Activated CD4-positive, alpha-beta T cell treated with anti-CD3 and anti-CD28 coated beads, Interleukin-2, amount 10 ng/mL, durations not matched to agents 7 days and 5 days (primary cell): Measurements from ENCODE around the gene PDS5B. TPM values are rescaled to one million over a fixed set of nuclear protein-coding genes. Genes with fewer than 3 reads are reported as not detected.

Source experiments
- CTCF ChIA-PET: fragments of 350-600 bp; sonication (Branson Sonifier 250); formaldehyde crosslinking; loops from one replicate; lab custom pipeline; 2021; ENCODE audit warnings: antibody characterized with exemption; lab: Charles Lee
- POLR2A ChIA-PET: fragments of 350-600 bp; sonication (Branson Sonifier 250); formaldehyde crosslinking; loops from one replicate; lab custom pipeline; 2021; ENCODE audit warnings: antibody characterized with exemption; lab: Charles Lee
- DNase-seq: peaks from one replicate; pipeline ENCODE4 v3.0.0-alpha.2; 2020
- H3K27ac Mint-ChIP-seq: one replicate; pipeline ENCODE4 v1.8.0; 2021; ENCODE audit warnings: mild to moderate bottlenecking, moderate library complexity, mixed read lengths
- H3K27me3 Mint-ChIP-seq: one replicate; pipeline ENCODE4 v1.8.0; 2021; ENCODE audit warnings: mixed read lengths
- H3K36me3 Mint-ChIP-seq: one replicate; pipeline ENCODE4 v1.8.0; 2021; ENCODE audit warnings: low read depth, mixed read lengths
- H3K4me1 Mint-ChIP-seq: one replicate; pipeline ENCODE4 v1.8.0; 2021; ENCODE audit warnings: mixed read lengths
- H3K4me3 Mint-ChIP-seq: one replicate; pipeline ENCODE4 v1.8.0; 2021; ENCODE audit warnings: mild to moderate bottlenecking, moderate library complexity, mixed read lengths
- H3K9me3 Mint-ChIP-seq: one replicate; pipeline ENCODE4 v1.8.0; 2021; ENCODE audit warnings: mixed read lengths
- total RNA-seq, 2 experiments: library from RNA; stranded (reverse); gene quantifications; one replicate each; pipeline ENCODE4 v1.2.3, GENCODE V29; 2021

Gene PDS5B
- total RNA-seq, 2 experiments from 2014 or later = 77.6 to 92.3 TPM

DNA sequence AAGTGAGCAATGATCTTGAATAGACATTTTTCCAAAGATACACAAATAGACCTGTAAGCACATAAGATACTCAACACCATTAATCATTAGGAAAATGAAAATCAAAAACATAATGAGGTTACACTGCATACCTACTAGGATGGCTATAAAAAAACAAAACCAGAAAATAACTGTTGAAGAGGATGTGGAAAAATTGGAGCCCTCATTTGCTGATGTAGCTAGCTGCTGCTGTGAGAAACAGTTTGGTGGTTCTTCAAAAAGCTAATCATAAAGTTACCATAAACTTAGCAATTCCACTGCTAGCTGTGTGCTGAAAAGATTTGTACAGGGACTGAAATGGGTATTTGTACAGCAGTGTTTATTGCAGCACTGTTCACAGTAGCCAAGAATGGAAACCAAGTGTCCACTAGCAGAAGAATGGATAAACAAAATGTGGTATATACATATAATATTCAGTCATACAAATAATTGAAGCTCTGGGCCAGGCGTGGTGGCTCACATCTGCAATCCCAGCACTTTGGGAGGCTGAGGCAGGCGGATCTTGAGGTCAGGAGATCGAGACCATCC, 46.2 kb downstream of the PDS5B start:
- Mint-ChIP-seq H3K27ac (no peak overlapping the region), H3K36me3 (peaks cover 23% of the 10 kb centered on the region), H3K4me3 (no peak overlapping the region), H3K4me1 (peaks cover 24% of the 10 kb centered on the region), H3K27me3 (no peaks in the 10 kb centered on the region), H3K9me3 (peaks cover 2% of the 10 kb centered on the region)
- no peak for DNase-seq
- ChIA-PET POLR2A (no interaction called here), CTCF (interaction anchor here (1.0 to 1.3 kb wide), 3 partner anchors 10 to 43 kb away, joined by 3 to 4 read pairs (median 3); no protein-coding TSS in a partner anchor)

DNA sequence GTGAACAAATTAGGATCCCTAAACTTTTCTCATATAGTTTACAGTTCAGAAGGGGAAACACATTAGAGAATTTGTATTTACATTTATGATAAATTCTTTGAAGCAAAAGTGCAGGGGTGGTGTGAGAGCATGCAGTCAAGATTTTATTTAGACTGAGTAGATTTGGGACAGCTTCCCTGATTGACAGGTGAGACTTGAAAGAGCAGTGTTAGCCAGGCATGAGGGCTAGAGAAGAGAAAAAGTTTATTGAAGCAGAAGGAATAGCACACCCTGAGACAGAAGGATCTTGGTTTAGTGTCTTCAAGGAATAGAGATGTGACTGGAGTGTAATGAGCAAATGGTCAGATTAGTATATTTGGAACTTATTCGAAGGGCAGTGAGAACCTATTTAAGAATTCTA, 50.5 kb downstream of the PDS5B start:
- no peak for DNase-seq
- ChIA-PET CTCF (interaction anchor here (3.2 kb wide), 1 partner anchor 51 kb away, joined by 13 read pairs; the partner anchor contains the start of gene PDS5B), POLR2A (no interaction called here)
- no peak overlapping the region for H3K4me3 Mint-ChIP-seq
- peaks cover 22% of the 10 kb centered on the region for H3K4me1 Mint-ChIP-seq
- H3K27me3 Mint-ChIP-seq = no peaks in the 10 kb centered on the region
- H3K27ac Mint-ChIP-seq = no peak overlapping the region
- peaks cover under 1% of the 10 kb centered on the region for H3K36me3 Mint-ChIP-seq
- no peaks in the 10 kb centered on the region for H3K9me3 Mint-ChIP-seq

DNA sequence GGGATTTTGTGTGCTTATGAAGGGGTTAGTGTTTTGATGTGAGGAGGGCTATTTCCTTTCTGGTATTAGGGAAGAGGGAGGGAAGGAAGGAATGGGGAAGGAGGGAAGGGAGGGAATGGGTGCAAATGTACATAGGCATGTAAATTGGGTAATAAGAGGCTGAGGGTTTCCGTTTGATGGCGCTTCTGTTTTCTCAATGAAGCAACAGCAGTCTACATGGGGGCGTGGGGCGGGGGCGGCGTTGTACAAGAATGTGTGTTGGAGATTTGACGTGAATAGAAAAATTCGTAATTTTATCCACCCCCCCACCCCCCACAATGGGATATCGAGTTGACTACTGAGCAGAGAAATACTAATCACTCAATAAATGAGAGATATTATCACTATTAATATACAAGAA, 52.5 kb downstream of the PDS5B start:
- H3K4me3 Mint-ChIP-seq = no peak overlapping the region
- H3K9me3 Mint-ChIP-seq = no peaks in the 10 kb centered on the region
- no peak overlapping the region for H3K27ac Mint-ChIP-seq
- POLR2A ChIA-PET = no interaction called here
- CTCF ChIA-PET = no interaction called here
- no peaks in the 10 kb centered on the region for H3K36me3 Mint-ChIP-seq
- peaks cover 30% of the 10 kb centered on the region for H3K4me1 Mint-ChIP-seq
- DNase-seq = no peak
- no peaks in the 10 kb centered on the region for H3K27me3 Mint-ChIP-seq

DNA sequence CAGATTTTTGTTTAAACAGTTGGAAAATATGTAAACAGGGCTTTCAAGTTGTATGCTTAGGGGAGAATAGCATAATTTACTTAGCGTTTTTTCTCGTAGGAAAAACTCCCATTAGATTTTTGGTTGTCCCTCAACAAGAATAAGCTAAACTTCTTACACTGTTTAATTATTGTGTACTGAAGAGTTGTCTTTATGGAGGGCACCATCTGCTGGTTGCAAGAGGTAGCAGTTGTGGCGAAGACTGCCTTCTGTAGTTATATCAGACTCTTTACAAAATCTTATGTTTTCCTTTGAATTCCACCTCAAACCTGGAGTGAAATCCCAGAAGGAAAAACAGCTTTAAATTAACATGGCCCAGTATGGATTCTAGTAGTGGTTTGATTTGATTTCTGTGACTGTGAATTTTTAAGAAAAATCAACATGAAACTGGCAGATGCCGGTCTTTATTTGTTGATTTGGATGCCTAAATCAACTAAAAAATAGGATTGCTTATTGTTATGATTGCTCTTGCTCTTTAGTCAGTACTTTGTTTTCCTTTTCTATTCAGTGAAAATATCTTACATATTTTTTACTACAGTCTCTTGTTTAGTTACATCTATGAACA, 53.4 kb downstream of the PDS5B start:
- no peak overlapping the region for H3K4me3 Mint-ChIP-seq

DNA sequence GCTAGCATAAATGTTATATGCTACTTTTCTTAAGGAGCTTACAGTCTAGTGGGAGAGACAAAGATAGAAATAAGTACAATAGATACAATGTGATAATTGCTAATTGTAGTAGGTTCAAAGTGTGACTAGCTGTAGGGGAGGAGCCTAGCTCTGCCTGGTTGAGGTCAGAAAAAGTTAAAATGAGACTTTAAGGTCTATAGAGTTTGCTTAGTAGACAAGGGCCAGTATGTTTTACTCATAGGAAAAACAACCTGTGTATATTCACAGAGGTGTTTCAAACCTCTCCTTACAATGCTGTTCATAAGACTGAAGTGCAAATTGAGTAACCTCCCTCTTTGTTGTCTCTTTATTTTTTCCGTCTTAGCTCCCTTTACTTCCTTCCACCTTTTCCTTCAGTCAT, 56.1 kb downstream of the PDS5B start:
- POLR2A ChIA-PET = interaction anchor here (0.9 kb wide), 1 partner anchor 55 kb away, joined by 3 read pairs; no protein-coding TSS in a partner anchor
- CTCF ChIA-PET = interaction anchor here (0.8 to 1.7 kb wide), 10 partner anchors 8 to 733 kb away, joined by 3 to 13 read pairs (median 3); partner anchors contain the start of gene PDS5B
- Mint-ChIP-seq H3K27ac (no peak overlapping the region), H3K9me3 (no peaks in the 10 kb centered on the region), H3K4me3 (no peak overlapping the region), H3K27me3 (no peaks in the 10 kb centered on the region), H3K4me1 (peaks cover 55% of the 10 kb centered on the region), H3K36me3 (no peaks in the 10 kb centered on the region)
- DNase-seq = no peak

More for the DNA sequence above, 53.4 kb downstream of the PDS5B start:
- Mint-ChIP-seq H3K27ac (no peak overlapping the region), H3K36me3 (no peaks in the 10 kb centered on the region), H3K9me3 (no peaks in the 10 kb centered on the region), H3K27me3 (no peaks in the 10 kb centered on the region), H3K4me1 (peaks cover 32% of the 10 kb centered on the region)
- peak; percentile 66 for DNase-seq
- CTCF ChIA-PET = interaction anchor here (0.6 to 1.0 kb wide), 3 partner anchors 50 to 385 kb away, joined by 3 to 9 read pairs (median 4); partner anchors contain the start of gene PDS5B
- POLR2A ChIA-PET = no interaction called here

DNA sequence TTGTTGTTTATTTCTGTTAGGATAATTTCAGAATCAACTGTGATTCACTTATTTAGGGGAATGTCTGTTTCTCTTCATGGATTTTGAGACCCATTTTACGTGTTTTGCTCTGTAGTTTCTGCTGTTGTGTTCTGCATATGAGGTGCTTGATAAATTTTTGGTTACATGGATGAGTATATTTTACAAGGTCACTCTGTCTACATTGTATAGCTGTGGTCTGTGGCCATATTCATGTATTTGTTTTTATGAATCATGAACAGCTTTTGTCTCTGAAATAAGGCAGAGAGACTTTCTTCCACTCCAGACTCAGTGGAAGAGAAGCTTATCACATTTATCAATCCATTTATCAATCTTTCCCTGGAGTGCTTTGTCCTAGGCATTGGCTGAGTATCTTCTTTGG, 56.6 kb downstream of the PDS5B start:
- no peak for DNase-seq
- POLR2A ChIA-PET = no interaction called here
- CTCF ChIA-PET = interaction anchor here (1.2 to 1.7 kb wide), 7 partner anchors 9 to 733 kb away, joined by 3 to 13 read pairs (median 3); partner anchors contain the start of gene PDS5B
- Mint-ChIP-seq H3K9me3 (no peaks in the 10 kb centered on the region), H3K27ac (no peak overlapping the region), H3K36me3 (no peaks in the 10 kb centered on the region), H3K27me3 (no peaks in the 10 kb centered on the region), H3K4me1 (peaks cover 58% of the 10 kb centered on the region), H3K4me3 (no peak overlapping the region)

DNA sequence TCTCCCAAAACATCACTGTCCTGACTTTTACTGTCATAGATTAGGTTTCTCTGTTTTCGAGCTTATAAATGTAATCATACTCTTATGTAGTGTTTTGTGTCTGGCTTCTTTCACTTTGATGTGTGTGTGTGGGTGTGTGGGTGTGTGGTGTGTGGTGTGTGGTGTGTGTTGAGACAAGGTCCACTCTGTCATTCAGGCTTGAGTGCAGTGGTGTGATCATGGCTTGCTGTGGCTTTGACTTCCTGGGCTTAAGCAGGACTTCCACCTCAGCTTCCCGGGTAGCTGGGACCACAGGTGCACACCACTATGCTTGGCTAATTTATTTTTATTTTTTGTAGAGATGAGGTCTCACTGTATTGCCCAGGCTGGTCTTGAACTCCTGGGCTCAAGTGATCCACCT, 59.6 kb downstream of the PDS5B start:
- Mint-ChIP-seq H3K27me3 (no peaks in the 10 kb centered on the region), H3K36me3 (peaks cover 3% of the 10 kb centered on the region), H3K9me3 (no peaks in the 10 kb centered on the region), H3K27ac (no peak overlapping the region), H3K4me3 (no peak overlapping the region), H3K4me1 (peaks cover 68% of the 10 kb centered on the region)
- peak; percentile 14 for DNase-seq
- CTCF ChIA-PET = interaction anchor here (0.6 to 1.4 kb wide), 3 partner anchors 11 to 65 kb away, joined by 3 read pairs; partner anchors contain the start of gene PDS5B
- POLR2A ChIA-PET = no interaction called here

DNA sequence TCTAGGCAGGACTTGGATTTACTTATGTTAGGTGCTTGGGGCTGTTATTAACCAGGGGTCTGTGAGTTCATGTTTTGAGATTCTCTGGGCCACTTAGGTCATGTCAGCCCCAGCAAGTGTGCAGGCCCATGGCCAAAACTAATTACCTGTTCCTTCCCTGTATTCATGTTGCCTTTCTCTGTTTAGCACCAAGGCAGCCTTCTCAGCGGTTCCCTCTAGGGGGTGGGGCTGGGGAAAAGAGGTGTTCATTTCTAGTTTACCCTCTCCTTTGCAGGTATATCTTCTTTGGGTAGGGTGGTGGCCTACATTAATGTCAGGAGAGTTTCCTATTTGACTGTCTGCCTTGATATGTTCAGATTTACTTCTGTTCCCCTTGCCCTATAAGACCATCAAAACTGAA, 61.7 kb downstream of the PDS5B start:
- no peak overlapping the region for H3K27ac Mint-ChIP-seq
- H3K4me3 Mint-ChIP-seq = no peak overlapping the region
- no peak for DNase-seq
- ChIA-PET CTCF (no interaction called here), POLR2A (interaction anchor here (0.5 to 0.6 kb wide), 2 partner anchors 66 to 198 kb away, joined by 3 to 6 read pairs; no protein-coding TSS in a partner anchor)
- H3K4me1 Mint-ChIP-seq = peaks cover 53% of the 10 kb centered on the region
- peaks cover 6% of the 10 kb centered on the region for H3K36me3 Mint-ChIP-seq
- no peaks in the 10 kb centered on the region for H3K27me3 Mint-ChIP-seq
- no peaks in the 10 kb centered on the region for H3K9me3 Mint-ChIP-seq

DNA sequence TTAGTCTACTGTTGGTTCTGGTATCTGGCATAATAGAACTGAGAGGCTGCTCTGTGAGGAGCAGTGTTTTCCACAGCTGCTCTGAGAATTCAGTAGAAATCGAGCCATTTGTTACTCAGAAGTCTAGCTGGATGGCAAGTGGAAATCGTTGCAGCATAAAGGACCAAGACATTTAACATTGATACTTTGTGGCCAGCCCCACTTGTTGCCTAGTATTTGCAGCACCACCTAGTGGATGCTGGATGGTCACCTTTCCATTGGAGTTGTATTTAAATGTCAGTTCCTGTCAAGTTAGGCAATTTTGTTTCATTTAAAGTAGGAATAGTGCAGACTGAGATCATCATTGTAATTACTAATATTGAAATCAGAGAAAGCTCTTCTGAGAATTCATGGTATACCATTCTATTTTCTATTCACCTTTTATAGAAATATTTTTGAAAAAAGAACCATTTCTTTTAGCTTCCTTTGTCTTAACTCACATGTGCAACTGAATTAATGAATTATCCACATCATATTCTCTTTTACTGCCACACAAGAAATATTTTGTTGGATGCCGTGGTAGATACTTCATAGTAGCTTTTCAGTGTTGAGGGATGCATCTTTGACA, 64.6 kb downstream of the PDS5B start:
- no peak overlapping the region for H3K27ac Mint-ChIP-seq

DNA sequence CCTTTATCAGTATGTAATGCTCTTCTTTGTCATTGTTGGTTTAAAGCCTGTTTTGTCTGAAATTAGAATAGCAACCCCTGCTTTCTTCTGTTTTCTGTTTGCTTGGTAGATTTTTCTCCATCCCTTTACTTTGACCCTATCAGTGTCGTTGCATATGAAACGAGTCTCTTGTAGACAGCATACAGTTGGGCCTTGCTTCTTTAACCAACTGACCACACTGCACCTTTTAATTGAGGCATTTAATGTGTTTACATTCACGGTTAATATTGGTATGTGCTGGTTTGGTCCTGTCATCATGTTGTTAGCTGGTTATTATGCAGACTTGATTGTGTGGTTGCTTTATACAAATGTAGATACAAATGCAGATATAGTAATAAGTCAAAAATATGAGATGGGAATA, 71.1 kb downstream of the PDS5B start:
- H3K4me1 Mint-ChIP-seq = peaks cover 9% of the 10 kb centered on the region
- H3K27me3 Mint-ChIP-seq = no peaks in the 10 kb centered on the region
- H3K9me3 Mint-ChIP-seq = peaks cover 19% of the 10 kb centered on the region
- H3K4me3 Mint-ChIP-seq = no peak overlapping the region
- peaks cover 59% of the 10 kb centered on the region for H3K36me3 Mint-ChIP-seq
- H3K27ac Mint-ChIP-seq = no peak overlapping the region
- ChIA-PET CTCF (no interaction called here), POLR2A (no interaction called here)
- no peak for DNase-seq

More for the DNA sequence above, 64.6 kb downstream of the PDS5B start:
- DNase-seq = peak; percentile 64
- ChIA-PET CTCF (interaction anchor here (0.7 to 2.6 kb wide), 11 partner anchors 9 to 259 kb away, joined by 3 to 15 read pairs (median 4); partner anchors contain the start of gene PDS5B), POLR2A (no interaction called here)
- peaks cover 33% of the 10 kb centered on the region for H3K4me1 Mint-ChIP-seq
- peaks cover 9% of the 10 kb centered on the region for H3K9me3 Mint-ChIP-seq
- H3K4me3 Mint-ChIP-seq = no peak overlapping the region
- no peaks in the 10 kb centered on the region for H3K27me3 Mint-ChIP-seq
- peaks cover 32% of the 10 kb centered on the region for H3K36me3 Mint-ChIP-seq

DNA sequence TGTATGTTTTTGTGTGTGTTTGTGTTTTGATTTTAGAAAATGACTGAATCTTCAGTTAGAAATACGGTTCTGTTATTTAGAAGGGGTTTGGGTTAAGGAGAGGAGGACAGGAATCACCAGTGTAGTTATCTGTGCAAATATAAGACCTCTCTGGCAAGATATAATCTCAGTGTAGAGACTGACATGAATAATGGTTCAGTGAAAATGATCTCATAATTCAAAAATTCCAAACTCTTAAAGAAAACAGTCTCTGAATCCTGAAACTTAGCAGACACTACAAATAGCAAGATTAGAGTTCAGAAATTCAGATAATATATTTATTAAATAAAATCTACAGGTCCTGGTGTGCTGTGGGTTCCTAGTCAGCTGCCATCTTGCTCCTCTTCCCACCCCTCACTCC, 73.5 kb downstream of the PDS5B start:
- CTCF ChIA-PET = interaction anchor here (0.6 to 2.5 kb wide), 7 partner anchors 9 to 192 kb away, joined by 3 to 8 read pairs (median 3); partner anchors contain the start of gene PDS5B
- H3K27me3 Mint-ChIP-seq = no peaks in the 10 kb centered on the region
- POLR2A ChIA-PET = no interaction called here

DNA sequence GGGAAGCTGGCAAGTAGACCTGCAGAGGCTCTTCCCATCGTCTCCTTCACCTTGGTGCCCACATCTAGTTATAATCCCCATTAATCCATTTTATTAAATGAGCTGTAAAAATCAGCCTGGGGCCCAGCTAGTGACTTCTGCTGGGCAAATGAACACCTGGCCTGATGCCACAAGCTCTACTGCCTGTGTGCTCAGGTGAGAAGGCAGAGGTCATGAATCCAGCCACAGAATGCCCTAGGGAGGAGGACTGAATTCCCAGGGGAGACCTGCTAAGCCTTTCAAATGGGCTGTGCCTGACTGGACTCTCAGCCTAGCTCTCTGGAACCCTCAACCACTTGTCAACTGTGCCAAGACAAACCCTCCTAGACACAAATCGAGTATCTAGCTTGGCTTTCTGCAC, 74.0 kb downstream of the PDS5B start:
- H3K27ac Mint-ChIP-seq = no peak overlapping the region
- H3K4me3 Mint-ChIP-seq = no peak overlapping the region
- DNase-seq = no peak
- POLR2A ChIA-PET = no interaction called here
- peaks cover 8% of the 10 kb centered on the region for H3K4me1 Mint-ChIP-seq
- peaks cover 43% of the 10 kb centered on the region for H3K36me3 Mint-ChIP-seq
- H3K27me3 Mint-ChIP-seq = no peaks in the 10 kb centered on the region
- H3K9me3 Mint-ChIP-seq = peaks cover 12% of the 10 kb centered on the region
- CTCF ChIA-PET = interaction anchor here (0.5 to 2.5 kb wide), 10 partner anchors 8 to 276 kb away, joined by 3 to 8 read pairs (median 3); partner anchors contain the start of gene PDS5B

More for the DNA sequence above, 73.5 kb downstream of the PDS5B start:
- Mint-ChIP-seq H3K9me3 (peaks cover 17% of the 10 kb centered on the region), H3K36me3 (peaks cover 45% of the 10 kb centered on the region), H3K4me1 (peaks cover 8% of the 10 kb centered on the region), H3K27ac (no peak overlapping the region), H3K4me3 (no peak overlapping the region)
- DNase-seq = no peak
